GM18520 (cell line): ENCODE data around the gene NEURL1.
A peak's percentile ranks its signal among the peaks of the same experiment; 100 is the strongest.
"Not testable (repeated sequence)": the region's sequence is repeated elsewhere in the genome, so short reads cannot be mapped to it uniquely, and the experiment has no call there.

Experiments used
- ATAC-seq: cut with Tn5 transposase; IDR thresholded peaks from one replicate; pipeline ENCODE4 v1.9.1; 2021; ENCODE audit not compliant: unreplicated experiment

Gene NEURL1

GRCh38 chr10:103459615-103460014 is 33.9 kb upstream of the NEURL1 start:
- no peak for ATAC-seq

DNA sequence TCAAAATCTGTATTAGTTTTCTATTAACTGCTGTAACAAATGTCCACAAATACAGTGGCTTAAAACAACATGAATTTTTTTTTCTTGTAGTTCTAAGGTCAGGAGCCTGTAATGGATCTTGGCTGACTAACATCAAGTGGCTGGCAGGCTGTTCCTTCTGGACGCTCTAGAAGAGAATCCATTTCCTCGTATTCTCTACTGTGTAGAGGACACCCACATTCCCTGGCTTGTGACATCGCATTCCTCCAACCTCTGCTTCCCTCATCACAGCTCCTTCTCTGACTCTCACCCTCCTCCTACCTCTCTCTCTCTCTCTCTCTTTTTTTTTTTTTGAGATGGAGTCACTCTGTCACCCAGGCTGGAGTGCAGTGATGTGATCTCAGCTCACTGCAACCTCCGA is 30.0 kb upstream of the NEURL1 start:
- no peak for ATAC-seq

DNA sequence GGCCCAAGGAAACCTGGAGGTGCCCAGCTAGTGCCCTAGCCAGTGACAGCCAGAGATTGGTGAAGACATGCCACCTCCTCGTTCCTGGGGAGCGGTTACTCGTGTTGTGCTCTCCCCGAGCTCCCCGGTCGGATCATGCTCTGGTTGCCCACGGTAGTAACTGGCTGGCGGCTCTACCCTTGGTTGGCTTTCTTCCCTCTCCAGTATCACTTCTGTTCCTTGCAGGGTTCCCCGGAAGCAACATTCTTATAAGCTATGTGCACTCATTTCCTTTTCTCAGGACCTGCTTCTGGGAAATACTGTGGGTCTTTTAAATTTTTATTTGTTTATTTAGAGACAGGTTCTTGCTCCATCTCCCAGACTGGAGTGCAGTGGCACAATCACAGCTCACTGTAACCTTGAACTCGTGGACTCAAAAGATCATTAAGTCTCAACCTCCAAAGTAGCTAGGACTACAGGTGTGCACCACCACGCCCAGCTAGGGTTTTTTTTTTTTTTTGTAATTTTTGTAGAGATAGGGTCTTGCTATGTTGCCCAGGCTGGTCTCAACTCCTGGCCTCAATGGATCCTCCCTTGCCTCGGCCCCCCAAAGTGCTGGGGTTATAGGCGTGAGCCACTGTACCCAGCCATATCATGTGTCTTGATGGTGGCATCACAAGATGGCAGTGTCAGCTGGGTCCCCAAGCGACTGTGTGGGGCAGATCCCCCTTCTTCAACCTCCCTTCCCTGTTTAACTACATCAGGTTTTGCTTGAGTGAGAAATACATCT is 27.9 kb upstream of the NEURL1 start:
- no peak for ATAC-seq

GRCh38 chr10:103466734-103467133 is 26.8 kb upstream of the NEURL1 start:
- ATAC-seq, result no peak

DNA sequence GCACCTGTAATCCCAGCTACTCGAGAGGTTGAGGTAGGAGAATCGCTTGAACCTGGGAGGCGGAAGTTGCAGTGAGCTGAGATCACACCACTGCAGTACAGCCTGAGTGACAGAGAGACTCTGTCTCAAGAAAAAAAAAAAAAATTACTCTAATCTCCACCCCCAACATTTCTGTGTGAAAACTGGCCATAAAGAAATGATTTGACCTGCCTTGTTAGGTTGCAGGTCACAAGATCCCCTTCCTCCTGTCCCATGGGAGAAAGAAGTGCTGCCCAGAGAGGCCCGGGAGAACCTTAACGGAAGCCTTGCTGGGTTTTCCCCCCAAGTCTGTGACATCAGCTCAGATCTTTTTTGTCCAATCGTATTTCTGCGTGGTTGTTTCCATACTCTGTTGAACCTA is 26.1 kb upstream of the NEURL1 start:
- no peak for ATAC-seq

DNA sequence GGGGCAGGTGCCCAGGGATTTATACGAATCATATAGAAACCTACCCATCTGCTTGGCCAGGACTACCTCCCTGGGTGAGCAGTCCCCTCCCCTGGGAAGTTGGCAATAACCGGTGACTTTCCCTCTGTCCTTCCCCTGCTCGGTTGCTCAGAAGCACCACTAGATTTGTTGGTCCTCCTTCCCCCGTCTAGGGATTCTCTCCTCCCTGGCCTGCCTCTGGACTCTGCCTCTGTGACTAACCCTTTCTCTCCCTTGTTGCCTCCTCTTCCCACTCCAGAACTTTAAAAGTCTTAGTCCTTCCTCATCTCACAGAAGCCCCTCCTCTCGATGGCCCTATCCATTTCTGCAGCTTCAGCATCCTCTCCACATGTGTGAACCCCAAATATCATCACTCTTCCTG is 24.3 kb upstream of the NEURL1 start:
- ATAC-seq, result no peak

- peak; percentile 41 for ATAC-seq
Observed at GRCh38 chr10:103470761-103471653, 22.5 kb upstream of the NEURL1 start.

DNA sequence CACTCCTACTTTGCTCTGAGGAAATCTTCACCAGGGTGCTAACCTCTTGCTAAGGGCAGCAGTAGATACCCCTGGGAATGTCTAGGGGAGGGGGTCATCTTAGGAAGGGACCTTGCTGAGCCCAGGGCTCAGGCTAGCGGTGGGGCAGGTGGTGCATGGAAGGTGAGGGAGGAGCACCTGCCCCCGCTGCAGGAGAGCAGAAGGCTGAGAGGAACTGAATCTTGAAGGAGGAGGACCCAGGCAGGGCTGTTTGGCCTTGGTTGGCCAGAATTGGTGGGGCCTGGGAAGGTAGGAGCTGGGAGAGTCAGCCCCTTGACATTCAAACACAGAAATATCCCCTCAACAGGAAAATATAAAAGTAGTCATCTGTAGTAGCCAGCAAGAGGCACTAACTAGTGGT is 21.5 kb upstream of the NEURL1 start:
- ATAC-seq, result no peak

DNA sequence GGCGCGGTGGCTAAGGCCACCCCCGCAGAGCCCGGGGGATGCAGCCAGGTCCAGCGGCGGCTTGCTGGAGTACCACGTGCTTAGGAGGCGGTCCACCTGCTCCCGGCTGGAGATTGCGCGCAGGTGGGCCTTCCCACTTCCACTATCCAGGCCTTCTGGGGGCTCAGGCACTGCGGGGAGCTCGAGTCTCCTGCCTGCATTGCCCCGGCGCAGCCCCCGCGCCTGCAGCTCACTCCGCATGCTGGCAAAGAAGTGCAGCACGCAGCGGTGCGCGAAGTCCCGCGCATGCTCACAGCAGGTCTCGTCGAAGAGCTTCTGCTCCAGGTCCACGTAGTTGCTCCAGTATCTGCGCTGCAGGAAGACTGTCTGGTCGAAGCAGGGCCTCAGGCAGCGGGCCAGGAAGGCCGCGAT is 20.2 kb upstream of the NEURL1 start:
- no peak for ATAC-seq

DNA sequence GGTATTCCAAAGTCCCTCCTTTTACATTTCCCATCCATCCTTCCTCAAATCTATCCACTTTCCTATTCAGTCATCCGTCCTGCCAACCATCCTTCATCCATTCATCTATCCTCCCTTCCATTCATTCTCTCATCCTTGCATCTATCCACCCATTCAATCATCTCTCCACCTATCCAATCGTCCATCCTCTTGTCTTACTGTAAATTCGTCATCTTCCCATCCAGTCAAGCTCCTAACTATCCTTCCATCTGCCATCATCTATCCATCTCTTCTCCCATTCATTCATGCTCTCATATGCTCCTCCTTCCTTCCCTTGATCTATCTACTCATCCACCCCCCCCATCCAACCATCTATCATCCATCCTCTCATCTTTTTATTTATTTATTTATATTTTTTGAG is 19.4 kb upstream of the NEURL1 start:
- no peak for ATAC-seq

DNA sequence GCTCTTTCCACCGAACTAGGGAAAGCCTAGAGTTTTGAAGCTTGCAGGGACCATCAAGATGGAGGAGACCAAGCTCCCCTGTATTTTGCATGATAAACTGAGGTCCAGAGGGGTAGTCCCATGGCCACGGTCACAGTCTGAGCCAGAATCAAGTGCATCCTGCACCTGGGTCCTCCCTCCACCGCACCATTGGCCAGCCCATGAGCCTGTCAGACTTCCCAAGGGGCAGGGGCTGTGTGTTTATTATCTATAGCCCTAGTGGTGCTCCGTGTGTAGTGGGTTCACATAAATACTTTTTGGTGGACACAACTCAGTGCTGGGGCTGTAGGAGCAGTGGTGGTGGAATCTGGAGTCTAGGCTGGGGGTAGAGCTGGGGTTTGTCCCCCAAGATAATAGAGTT is 18.1 kb upstream of the NEURL1 start:
- ATAC-seq, result no peak

- ATAC-seq, result no peak
Observed at GRCh38 chr10:103476046-103476768, 17.3 kb upstream of the NEURL1 start.

DNA sequence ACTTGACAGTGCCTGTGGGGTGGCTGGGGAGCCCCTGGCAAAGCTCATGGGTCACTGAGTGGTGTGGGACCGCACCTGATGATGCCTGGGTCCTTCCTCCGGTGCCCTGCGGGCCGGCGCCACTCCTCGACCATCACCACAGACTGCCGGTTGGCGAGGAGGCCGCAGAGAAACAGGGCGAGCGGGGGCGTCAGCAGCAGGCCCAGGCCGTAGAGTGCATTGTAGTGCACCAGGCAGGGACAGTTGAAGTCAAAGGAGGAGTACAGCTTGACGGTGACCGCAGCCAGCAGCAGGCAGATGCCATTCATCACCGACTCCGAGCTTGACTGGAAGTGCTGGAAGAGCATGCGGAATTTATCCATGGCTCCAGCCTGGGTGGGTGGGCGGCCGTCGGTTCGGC is 14.8 kb upstream of the NEURL1 start:
- ATAC-seq, result no peak

- ATAC-seq, result no peak
Observed at GRCh38 chr10:103479135-103479534, 14.4 kb upstream of the NEURL1 start, which contains the start of gene CALHM3. CALHM3 (minus strand) TSS chr10:103479240; CDS start chr10:103479032, 208 bp downstream.

GRCh38 chr10:103480521-103480920 is 13.0 kb upstream of the NEURL1 start:
- no peak for ATAC-seq

DNA sequence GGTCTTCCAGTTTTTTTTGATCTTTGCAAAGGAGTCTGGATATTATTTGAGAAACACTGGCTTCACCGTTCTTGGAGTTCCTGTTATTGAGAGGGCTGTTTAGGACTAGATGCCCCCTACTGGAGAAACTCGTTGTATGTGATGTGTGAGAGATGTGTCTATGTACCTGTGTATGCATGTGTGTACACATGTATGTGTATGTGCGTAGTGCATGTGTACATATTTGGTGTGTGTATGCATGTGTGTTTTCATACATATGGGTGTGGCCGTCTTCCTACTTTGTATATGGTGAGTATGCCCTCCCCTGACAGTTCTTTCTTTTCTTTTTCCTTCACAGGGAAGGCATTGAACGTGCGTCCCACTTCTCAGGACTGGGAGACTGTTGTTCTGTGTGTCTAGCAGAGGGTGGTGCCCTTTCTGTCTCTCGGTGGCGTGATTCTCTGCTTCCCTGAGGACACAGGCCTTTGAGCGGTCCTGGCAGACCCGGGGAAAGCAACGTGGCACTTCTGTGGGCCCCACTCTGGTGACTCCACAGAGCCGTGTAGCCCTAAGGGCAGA is 11.5 kb upstream of the NEURL1 start:
- no peak for ATAC-seq

DNA sequence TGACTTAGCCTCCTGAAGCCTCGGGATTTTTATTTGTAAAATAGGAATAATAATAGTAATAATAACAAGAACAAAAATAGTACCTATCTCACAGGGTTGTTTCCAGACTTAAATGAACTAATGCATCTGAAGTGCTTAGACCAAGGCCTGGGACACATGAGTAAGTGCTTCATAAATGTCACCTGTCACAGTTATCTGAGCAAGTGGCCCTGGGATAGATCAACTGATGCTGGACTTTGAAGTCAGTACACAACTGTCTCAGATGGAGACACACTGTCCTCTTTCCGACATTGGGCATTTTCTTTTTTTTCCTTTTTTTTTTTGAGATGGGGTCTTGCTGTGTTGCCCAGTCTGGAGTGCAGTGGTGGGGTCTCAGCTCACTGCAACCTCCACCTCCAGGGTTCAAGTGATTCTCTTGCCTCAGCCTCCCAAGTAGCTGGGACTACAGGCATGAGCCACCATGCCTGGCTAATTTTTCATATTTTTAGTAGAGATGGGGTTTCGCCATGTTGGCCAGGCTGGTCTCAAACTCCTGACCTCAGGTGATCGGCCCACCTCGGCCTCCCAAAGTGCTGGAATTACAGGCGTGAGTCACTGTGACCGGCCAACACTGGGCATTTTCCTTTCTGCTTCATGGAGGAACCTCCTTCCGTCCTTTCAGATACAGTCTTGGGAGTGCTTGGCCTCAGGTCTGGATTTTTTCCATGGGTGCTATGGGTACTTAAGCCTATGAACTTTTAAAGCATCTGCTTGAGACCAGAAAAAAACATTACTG is 6.7 kb upstream of the NEURL1 start:
- ATAC-seq, result not testable (repeated sequence)

GRCh38 chr10:103487410-103487708 is 6.1 kb upstream of the NEURL1 start:
- no peak for ATAC-seq

DNA sequence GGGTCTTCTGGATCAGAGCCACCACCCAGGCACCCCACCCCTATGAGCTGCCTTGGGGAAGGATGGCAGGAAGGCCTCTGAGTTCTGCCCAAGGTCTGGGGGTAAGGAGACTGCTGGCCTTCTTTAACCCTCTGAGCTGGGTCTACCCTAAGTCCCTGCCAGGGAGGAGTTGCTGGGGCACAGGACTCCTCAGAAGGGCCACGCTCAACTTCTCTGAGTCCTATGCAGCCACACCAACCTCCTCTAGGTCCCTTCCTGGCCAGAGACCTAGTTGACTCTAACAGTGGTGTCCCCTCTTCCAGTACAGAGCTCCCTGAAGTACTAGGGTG is 2.6 kb upstream of the NEURL1 start:
- no peak for ATAC-seq

- no peak for ATAC-seq
Observed at GRCh38 chr10:103491729-103492364, 1.7 kb upstream of the NEURL1 start.
